ENCODE results near the gene GKN1. TPM values are rescaled to one million over a fixed set of nuclear protein-coding genes. Genes with fewer than 3 reads are reported as not detected.

Gene GKN1
- total RNA-seq, 1 experiment from 2014 or later: not detected

DNA sequence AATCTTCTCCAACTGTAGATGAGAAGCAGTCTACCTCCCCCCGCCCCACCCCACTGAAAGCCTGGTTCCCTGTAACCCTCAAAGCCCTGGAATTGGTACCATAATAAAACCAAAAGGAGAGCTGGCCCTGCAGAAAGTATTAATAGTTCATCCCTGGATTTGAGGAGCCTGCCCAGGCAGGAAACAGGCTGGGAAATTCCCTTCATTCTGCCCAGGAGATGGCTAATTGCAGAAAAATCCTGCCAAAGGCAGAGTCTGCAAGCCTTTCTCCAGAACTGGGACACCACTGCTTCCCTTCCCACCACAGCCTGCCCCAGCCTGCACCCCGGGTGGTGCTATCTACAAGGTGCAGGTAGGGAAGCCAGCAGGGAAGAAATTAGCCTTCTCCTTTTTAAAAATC lies 38.0 kb upstream of the GKN1 start:
- POLR2A ChIA-PET: no interaction called here
- TF ChIP-seq, protein P1, sequence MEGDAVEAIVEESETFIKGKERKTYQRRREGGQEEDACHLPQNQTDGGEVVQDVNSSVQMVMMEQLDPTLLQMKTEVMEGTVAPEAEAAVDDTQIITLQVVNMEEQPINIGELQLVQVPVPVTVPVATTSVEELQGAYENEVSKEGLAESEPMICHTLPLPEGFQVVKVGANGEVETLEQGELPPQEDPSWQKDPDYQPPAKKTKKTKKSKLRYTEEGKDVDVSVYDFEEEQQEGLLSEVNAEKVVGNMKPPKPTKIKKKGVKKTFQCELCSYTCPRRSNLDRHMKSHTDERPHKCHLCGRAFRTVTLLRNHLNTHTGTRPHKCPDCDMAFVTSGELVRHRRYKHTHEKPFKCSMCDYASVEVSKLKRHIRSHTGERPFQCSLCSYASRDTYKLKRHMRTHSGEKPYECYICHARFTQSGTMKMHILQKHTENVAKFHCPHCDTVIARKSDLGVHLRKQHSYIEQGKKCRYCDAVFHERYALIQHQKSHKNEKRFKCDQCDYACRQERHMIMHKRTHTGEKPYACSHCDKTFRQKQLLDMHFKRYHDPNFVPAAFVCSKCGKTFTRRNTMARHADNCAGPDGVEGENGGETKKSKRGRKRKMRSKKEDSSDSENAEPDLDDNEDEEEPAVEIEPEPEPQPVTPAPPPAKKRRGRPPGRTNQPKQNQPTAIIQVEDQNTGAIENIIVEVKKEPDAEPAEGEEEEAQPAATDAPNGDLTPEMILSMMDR (IDR thresholded peaks at IDR 0.05; ENCODE audit: unreplicated experiment): no peak
- peaks cover 20% of the 10 kb centered on the region for H3K4me1 Mint-ChIP-seq (ENCODE audit: insufficient read depth, unreplicated experiment)

DNA sequence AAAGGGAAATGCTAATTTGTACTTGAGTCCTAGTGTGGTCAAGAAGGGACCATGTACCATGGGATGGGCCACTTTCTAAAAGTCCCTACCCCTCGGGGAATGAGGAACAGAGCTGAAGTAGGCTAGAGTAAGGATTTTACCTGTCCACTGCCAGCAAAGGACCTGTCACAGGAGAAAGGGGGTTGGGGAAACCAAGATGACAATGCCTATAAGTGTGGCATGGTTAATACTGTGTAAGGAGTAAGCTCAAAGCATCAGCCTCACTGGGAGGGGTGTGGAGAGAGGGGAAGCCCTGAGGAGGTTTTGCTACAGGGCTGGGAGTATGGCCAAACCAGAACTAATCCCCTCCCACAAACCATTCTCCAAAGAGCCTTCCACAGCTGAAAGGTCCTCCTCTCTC lies 37.5 kb upstream of the GKN1 start:
- H3K4me1 Mint-ChIP-seq (ENCODE audit: insufficient read depth, unreplicated experiment): peaks cover 20% of the 10 kb centered on the region
- H3K9me3 Mint-ChIP-seq (ENCODE audit: unreplicated experiment): peaks cover 16% of the 10 kb centered on the region
- no peak for DNase-seq (ENCODE audit: unreplicated experiment)
- intact Hi-C loops (cut with micrococcal nuclease): no loop called here
- ChIA-PET CTCF (interaction anchor here (0.6 to 4.7 kb wide), 6 partner anchors 11 to 228 kb away, joined by 3 to 42 read pairs (median 4); no protein-coding TSS in a partner anchor), POLR2A (no interaction called here)
- H3K27me3 Mint-ChIP-seq (ENCODE audit: insufficient read depth, unreplicated experiment): no peaks in the 10 kb centered on the region
- H3K4me3 Mint-ChIP-seq (ENCODE audit: unreplicated experiment): no peak overlapping the region
- no TSS peak for BruUV-seq (replicated peaks)
- peaks cover 4% of the 10 kb centered on the region for H3K36me3 Mint-ChIP-seq (ENCODE audit: insufficient read depth, unreplicated experiment)
- TF ChIP-seq, protein P1 (IDR thresholded peaks at IDR 0.05; ENCODE audit: unreplicated experiment): no peak
- H3K27ac Mint-ChIP-seq (ENCODE audit: low read depth, unreplicated experiment): peak overlapping the region; percentile 24

More for the DNA sequence above, 38.0 kb upstream of the GKN1 start:
- H3K4me3 Mint-ChIP-seq (ENCODE audit: unreplicated experiment): no peak overlapping the region
- intact Hi-C loops (cut with micrococcal nuclease): no loop called here
- peak overlapping the region; percentile 24 for H3K27ac Mint-ChIP-seq (ENCODE audit: low read depth, unreplicated experiment)
- H3K27me3 Mint-ChIP-seq (ENCODE audit: insufficient read depth, unreplicated experiment): no peaks in the 10 kb centered on the region
- BruUV-seq (replicated peaks): no TSS peak
- peaks cover 14% of the 10 kb centered on the region for H3K9me3 Mint-ChIP-seq (ENCODE audit: unreplicated experiment)
- H3K36me3 Mint-ChIP-seq (ENCODE audit: insufficient read depth, unreplicated experiment): peaks cover 4% of the 10 kb centered on the region
- CTCF ChIA-PET: interaction anchor here (0.6 to 4.7 kb wide), 5 partner anchors 10 to 188 kb away, joined by 3 to 42 read pairs (median 3); no protein-coding TSS in a partner anchor
- peak; percentile 57 for DNase-seq (ENCODE audit: unreplicated experiment)

GRCh38 chr2:68937346-68938055 lies 36.9 kb upstream of the GKN1 start:
- CTCF ChIA-PET: interaction anchor here (0.7 to 4.7 kb wide), 5 partner anchors 11 to 370 kb away, joined by 3 to 42 read pairs (median 4); no protein-coding TSS in a partner anchor
- POLR2A ChIA-PET: interaction anchor here (0.6 kb wide), 1 partner anchor 16 kb away, joined by 3 read pairs; no protein-coding TSS in a partner anchor
- H3K27me3 Mint-ChIP-seq (ENCODE audit: insufficient read depth, unreplicated experiment): no peaks in the 10 kb centered on the region
- intact Hi-C loops (cut with micrococcal nuclease): no loop called here
- H3K36me3 Mint-ChIP-seq (ENCODE audit: insufficient read depth, unreplicated experiment): peaks cover 4% of the 10 kb centered on the region
- H3K4me3 Mint-ChIP-seq (ENCODE audit: unreplicated experiment): no peak overlapping the region
- peaks cover 20% of the 10 kb centered on the region for H3K4me1 Mint-ChIP-seq (ENCODE audit: insufficient read depth, unreplicated experiment)
- no peak for DNase-seq (ENCODE audit: unreplicated experiment)
- TF ChIP-seq, protein P1 (IDR thresholded peaks at IDR 0.05; ENCODE audit: unreplicated experiment): no peak
- peaks cover 16% of the 10 kb centered on the region for H3K9me3 Mint-ChIP-seq (ENCODE audit: unreplicated experiment)
- no TSS peak for BruUV-seq (replicated peaks)
- H3K27ac Mint-ChIP-seq (ENCODE audit: low read depth, unreplicated experiment): peak overlapping the region; percentile 24

GRCh38 chr2:68938938-68939337 lies 35.5 kb upstream of the GKN1 start:
- CTCF ChIA-PET: interaction anchor here (0.8 kb wide), 1 partner anchor 14 kb away, joined by 3 read pairs; no protein-coding TSS in a partner anchor
- peaks cover 16% of the 10 kb centered on the region for H3K9me3 Mint-ChIP-seq (ENCODE audit: unreplicated experiment)
- intact Hi-C loops (cut with micrococcal nuclease): no loop called here
- H3K4me1 Mint-ChIP-seq (ENCODE audit: insufficient read depth, unreplicated experiment): peaks cover 20% of the 10 kb centered on the region
- TF ChIP-seq, protein P1 (IDR thresholded peaks at IDR 0.05; ENCODE audit: unreplicated experiment): no peak
- DNase-seq (ENCODE audit: unreplicated experiment): no peak
- POLR2A ChIA-PET: no interaction called here
- no TSS peak for BruUV-seq (replicated peaks)
- peaks cover 4% of the 10 kb centered on the region for H3K36me3 Mint-ChIP-seq (ENCODE audit: insufficient read depth, unreplicated experiment)
- H3K4me3 Mint-ChIP-seq (ENCODE audit: unreplicated experiment): no peak overlapping the region
- H3K27me3 Mint-ChIP-seq (ENCODE audit: insufficient read depth, unreplicated experiment): no peaks in the 10 kb centered on the region
- H3K27ac Mint-ChIP-seq (ENCODE audit: low read depth, unreplicated experiment): no peak overlapping the region

All from MCF 10A (cell line).